Measurements from ENCODE around the gene SLIT1.
A peak's percentile ranks its signal among the peaks of the same experiment; 100 is the strongest.
"Not testable (repeated sequence)": the region's sequence is repeated elsewhere in the genome, so short reads cannot be mapped to it uniquely, and the experiment has no call there.

The SLIT1 gene

DNA sequence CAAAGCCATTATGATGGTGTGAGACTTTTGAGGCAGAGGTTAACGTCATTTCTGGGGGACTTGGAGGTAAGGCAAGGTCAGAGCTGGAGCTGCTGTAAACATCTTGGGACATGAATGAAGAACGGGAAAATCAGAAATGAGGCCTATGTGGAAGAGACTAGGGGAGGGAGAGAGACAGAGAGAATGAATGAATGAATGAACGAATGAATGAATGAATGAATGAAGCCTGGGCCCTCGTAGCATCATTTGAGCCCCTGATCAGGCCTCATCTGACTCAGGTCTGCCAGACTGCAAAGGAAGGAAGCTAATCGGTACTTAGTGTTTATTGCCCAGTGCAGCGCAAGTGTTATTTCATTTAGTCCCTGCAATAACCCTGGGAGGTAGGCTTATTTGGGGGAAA, 79.6 kb downstream of the SLIT1 start:
- DNase-seq = no peak

DNA sequence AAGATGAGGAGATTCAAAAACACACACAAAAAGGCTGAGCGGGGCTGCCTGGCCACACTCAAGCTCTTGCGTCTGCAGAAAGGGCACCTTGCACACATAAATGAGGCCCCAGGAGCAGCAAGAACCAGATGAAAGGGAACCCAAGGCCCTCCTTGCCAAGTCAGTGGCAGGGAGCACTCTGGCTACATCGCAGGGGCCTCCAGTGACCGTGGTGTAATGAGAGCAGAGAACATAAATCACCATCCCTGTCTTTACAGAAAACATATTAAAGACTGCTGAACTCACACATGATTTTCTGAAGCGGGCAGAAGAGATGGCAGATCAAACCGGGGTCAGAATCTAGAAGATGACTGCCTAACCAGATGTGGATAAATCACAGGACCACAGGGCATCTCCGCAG, 80.5 kb downstream of the SLIT1 start:
- no peak for DNase-seq

DNA sequence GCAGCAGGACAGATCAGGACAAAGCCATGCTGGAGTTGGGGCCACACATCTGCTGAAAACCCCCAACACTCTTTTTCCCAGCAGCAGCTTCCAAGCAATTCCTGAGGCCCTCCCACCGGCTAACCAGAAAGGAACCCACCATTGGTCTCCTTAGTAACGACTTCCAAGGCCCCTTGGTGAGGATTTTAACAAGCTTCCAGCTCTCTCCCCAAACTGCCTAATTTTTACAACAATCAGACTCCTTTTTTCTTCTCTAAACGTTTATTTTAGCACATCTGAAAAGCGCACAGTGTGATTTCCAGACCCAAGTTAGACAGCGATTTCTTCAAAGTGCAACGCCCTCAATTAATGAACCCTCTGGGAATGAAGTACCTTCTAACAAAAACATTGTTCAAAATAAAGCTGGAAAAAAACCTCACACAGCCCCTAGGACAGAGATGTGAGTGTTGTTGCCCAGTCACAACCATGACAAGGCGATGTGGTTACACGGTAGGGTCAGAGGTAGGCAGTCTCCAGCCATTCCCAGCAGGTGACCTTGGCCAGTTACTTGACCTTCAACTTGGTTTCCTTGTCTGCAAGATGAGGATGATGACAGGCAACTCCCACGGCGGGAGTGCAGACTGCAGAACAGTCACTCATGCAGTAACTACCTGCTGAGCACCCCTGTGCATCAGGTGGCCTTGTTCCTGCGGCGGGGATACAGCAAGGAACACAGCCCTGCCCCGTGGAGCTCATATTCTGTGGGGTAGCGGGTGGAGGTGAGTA, 82.3 kb downstream of the SLIT1 start:
- no peak for DNase-seq

DNA sequence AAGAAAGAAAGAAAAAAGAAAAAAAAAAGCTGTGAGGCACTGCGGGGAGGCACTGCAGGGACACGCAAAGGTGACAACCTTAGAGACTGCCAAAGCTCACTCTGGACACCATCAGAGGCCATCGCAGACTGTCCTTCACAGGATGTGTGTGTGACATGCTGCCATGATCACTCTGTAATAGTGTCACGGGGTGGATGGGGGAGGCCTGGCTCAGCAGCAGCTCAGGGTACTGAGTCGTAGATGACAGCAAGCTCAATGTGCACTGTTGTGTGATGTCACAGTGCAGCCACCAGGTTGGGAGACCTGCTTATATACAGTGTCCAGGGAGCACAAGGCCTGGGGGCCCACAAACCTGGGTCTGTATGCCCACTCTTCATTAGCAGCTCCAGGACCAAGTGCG, 83.3 kb downstream of the SLIT1 start:
- DNase-seq = no peak

DNA sequence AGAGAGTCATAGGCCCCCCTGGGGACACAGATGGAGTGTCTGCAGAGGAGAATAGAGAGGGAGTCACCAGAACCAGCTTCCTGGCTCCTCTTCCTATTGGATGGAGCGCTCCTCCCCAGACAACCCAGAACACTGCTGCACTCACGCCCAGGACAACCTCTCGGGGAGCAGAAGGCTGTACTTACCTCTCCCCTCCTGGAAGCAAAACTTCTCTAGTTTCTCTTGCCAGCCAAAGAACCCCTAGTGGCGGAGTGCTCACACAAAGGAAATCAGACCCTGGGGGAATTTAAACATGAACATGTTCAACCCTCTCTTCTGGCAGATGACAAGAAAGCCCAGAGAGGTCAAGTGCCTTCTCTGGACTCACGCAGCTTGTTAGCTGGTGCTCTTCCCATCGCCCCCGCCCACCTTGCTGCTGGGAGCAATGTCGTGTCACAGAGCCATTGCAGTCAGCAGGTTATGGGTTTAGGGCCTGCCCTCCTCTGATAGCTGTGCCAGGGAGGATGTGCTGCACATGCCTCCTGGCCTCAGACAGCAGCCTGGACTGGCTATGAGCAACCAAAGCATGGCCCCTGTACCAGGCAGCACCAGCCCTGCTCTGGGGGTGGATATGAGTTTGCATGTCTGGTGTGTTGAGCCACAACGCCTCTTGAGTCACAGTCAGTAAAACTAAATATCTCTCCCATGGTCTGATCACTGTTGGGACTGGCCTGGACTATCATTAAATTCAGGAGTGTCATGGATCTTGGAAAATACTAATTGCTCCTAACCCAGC, 84.4 kb downstream of the SLIT1 start:
- no peak for DNase-seq

DNA sequence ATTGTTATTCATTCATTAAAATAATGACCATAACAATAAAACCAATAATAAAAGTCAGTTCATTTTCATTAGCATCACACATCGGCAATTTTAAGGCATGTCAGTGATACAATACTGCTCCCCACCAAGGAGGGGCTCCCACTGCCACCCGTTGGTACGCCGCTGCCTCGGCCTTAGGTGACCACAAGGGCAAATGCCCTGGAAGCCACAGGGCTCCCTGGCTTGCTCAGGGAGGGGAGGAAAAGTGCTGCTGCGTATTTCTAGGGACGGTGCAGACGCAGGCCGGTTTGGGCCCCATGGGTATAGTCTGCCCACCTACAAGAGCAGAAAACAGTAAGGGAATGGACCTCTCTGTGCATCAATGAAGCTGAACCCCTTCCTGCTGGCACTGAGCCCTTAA, 85.1 kb downstream of the SLIT1 start:
- DNase-seq = no peak

DNA sequence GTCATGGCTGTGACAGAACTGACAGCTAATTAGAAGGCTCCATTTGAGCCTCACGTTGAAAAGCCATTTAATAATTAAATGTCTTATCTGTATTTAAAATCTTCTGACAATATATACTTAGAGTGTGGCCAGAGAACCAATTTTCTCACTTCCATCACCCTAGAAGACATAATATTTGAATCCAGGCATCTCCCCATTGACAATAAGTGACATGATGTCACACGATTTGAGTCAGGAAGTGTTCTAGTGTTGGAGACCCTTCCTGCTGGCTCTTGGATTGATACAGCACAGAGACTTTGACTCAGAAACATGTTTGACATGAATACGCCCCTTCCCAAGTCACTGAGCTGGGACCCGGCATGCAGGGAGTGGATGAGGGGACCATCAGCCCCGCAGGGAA, 85.9 kb downstream of the SLIT1 start:
- no peak for DNase-seq

DNA sequence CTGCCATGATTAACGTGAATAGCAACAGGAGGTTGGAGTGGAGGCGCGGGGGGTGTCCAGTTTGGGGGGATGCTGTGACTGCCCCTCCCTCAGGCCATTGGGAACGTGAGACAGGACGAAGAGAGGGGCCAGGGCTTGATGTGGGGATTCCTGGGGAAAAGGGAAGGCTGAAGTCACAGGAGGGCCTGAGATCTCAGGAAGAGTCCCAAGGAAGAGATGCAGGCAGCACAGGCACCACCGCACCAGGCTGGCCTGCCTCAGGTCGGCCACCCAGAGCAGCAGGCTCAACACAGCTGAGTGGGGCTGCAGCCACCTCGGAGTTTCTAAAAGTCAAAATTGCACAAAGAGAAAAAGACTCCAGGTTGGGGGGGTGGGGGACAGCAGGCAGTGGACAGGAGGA, 86.7 kb downstream of the SLIT1 start:
- no peak for DNase-seq

DNA sequence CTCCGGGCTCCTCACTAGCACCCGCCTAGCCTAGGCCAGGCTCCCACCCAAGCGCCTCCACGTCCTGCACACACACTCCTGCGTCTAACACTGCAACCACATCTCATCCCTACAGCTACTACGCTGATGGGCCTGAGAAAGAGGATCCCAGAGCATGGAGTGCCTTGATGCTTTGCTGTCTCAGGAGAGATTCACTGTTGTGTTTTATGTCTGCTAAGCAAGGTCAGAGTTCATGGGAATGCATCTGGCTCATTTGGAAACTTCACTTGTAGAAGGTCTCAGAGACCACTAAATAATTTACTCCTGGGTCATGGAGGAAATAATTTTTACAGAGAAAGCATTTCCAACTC, 88.7 kb downstream of the SLIT1 start:
- no peak for DNase-seq

DNA sequence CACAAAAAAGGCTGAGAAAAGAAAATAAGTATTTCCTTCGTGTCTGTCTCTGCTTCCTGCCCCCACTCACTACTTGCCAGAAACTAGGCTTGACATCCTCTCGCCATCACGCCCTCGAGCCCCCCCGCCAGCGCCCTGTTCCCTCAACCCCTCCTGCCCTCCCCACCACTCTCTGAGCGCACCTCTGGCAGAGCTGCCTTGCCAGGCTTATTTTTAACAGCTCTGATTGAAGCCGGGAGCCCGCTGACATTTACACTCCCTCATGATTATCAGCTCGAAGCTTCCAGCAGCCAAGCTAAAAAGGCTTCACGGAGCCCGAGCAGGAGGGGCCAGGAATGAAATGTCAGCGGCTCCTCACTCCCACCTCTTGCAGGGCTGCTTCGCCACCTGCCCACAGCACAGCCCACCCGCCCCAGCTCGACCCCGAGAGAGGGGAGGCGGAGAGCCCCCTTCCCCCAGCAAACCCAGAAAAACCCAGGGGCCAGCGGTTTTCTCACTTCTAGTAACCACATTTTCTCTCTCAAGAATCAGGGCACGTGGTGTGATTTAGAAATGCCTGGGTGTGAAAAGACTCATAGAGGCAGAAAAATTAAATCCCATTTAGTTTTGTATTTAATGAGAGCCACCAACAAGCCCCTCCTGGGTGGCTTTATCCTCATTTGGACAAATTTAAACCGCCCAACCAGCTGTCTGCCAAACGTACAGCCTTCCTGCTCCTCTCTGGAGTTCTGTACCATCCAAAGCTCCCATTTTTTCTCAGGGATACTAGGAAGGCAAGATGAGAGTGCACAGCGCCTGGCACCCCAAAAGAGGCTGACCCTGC, 89.3 kb downstream of the SLIT1 start:
- DNase-seq = no peak

DNA sequence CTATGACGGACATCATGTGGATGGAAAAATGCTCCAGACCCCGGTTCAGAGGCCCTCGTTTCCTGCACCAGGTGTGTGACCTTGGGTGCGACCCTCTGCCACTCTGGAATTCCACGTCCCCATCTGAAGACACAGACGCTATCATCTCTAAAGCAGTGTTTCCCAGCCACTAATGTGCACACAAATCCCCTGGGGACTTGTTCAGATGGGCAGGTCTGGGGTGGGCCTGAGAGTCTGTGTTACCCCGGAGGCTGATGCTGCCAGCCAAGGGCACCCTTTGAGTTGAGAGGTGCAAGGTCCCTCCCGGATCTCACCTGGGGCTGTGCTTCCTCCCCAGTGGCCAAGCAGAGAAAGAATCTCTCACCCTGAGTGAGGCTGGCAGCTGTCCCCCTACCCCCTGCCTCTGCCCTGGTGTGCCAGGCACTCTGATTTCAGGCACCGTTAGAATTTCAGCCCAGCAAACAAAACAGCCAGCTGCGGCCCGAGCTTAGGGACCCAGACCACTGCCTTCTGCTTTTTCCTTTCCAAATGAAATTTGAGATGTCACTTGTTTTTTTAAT, 90.0 kb downstream of the SLIT1 start:
- no peak for DNase-seq

DNA sequence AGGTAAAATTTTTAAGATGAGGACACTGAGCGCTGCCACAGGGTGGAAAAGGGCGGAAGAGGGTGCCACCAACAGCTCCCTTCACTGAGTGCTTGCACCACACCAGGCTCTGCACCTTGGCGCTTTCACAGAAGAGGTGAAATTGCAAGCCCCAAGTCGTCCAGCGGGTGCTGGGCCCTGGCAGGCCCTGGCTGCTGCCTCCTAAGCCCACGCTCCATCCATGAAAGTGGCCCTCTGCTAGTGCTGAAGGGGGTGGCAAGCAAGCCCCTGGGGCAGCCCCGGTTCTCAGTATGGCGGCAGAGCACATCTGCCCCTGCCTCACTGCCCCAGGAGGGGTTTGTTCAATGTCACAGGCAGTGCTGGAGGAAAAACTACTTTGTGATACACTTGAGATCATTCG, 95.1 kb downstream of the SLIT1 start:
- no peak for DNase-seq

DNA sequence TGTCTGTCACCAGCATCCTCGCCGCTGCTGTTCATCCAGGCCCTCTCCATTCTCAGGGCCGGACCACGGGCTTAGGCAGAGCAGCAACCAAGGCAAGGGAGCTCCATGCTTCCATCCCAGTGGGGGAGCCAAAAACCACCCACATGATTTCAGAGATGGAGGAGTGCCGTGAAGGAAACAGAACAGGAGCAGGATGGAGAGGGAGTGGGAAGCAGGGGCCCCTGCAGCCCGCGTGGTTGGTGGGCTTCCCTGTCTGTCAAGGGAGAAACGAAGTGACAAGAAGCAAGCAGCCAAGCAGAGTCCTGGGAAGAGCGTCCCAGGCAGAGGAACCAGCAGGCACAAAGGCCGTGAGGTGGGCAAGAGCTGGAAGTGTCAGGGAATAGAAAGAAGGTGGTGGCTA, 95.7 kb downstream of the SLIT1 start:
- no peak for DNase-seq

DNA sequence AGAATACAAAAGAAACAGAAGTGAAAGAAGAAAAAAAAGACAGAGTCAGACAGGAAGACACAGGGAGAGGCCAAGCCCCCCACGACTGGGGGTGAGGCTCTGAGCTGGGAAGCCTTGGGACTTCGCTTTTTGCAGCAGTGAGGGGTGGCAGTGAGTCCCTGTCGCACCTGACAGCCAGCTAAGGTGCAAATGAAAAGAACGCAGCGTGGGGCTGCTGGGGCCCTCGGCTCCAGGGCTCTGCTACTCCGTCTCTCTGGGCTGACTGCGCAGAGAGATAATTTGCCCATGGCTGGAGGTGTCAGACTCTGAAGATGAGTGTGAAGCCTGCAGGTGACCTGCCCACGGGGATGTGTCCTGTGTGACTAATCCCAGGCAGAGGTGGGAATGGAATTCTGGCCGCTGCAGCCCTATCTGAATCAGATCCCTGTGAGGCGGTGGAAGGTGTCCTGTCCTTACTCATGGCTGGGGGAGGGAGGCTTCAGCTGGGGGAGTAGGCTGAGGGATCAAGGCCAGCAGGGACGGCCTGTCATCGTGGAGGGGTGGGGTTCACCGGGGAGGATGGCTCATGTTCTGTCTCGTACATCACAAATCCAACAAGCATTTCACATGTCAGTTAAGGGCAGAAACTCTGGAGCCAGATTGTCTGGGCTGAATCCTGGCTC, 96.4 kb downstream of the SLIT1 start:
- DNase-seq = no peak

DNA sequence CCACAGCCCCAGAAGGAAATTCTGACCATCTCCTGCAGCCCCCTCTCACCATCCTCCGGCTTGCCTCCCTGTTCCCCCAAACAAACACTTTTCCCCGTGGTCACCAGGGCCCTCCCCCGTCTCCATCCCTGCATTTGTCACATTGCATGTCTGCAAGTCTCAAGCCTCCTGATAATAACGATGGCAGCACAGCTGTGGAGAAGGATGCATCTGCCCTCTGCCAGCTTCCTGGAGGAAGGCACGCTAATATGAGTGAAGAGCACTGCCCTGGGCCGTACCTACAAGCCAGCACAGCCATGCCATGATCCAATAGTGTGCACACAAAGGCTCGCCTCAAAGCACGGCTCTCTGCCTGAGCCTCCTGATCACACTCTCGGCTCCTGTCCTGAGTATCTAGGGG, 98.5 kb downstream of the SLIT1 start:
- no peak for DNase-seq

DNA sequence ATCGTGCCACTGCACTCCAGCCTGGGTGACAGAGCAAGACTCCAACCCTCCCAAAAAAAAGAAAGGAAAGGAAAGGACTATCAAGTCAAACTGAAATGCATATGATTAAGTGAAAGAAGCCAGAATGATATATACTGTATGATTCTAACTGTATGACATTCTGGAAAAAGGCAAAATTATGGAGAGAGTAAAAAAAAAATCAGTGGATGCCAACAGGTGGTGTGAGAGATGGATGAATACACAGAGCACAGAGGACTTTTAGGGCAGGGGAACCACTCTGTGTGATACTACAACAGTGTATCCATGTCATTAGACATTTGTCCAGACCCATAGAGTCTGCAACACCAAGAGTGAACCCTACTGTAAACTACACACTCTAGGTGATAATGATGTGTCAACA, 99.2 kb downstream of the SLIT1 start:
- DNase-seq = no peak

DNA sequence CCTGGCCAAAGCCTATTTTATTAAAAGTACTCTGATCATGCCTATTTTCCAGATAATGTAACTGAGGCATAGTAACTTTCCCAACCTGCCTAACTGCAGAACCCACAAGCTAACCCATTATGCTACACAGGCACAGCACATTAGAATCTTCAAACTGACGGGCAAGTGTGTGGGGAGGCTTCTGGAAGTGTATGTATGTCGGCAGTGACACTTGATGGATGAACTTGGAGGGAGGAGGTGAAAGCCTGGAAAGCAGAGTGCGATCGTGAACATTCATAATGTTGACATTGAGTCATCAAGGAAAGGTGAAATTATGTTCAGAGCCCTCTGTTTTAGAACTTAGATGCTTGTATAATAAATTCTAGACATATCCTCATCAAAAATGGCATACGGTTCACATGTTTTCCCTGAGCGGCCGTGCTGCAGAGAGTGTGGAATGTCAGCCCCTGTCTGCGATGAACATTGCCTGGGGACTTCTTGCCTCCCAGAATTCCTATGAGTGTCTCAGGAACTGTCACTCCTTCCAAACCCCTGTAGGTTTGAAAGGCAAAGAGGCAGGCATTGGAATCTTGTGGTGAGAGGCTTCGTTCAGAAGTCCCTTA, 102.4 kb downstream of the SLIT1 start:
- no peak for DNase-seq

DNA sequence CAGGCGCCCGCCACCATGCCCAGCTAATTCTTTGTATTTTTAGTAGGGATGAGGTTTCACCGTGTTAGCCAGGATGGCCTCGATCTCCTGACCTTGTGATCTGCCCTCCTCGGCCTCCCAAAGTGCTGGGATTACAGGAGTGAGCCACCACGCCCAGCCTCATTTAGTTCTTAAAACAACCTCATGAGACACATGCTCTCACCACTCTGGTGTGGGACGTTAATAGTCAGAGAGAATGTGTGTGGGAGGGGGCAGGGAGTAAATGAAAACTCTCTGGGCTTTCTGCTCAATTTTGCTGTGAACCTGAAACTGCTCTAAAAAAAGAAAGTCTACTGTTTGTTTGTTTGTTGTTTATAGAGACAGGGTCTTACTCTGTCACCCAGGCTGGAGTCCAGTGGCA, 103.2 kb downstream of the SLIT1 start:
- DNase-seq = not testable (repeated sequence)

DNA sequence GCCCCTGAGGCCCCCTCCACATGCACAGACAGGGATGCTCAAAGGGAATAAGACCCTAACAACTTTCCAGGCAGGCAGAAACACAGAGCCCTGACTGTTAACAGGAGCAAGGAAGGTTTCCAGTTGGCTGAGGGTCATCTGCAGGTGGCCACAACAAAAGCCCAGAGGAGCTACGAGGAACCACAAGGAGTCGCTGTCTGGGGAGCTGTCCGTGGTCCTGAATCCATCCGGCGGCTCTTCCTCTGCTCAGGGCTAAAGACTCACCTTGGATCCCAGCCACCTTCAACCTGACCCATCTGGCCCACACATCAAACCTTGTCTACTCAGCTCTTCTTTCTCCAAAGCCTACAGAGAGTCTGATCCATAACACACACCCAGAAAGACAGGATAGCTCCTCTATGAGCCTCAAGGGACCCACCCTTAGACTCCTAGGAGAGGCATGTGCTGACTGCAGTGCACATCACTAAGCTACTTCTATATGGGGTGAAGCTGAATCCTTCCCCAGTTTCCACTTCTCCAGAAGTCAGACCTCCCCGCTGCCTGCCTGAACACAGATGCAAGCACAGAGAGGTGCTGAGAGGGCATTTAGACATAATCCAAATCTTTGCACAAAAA, 104.0 kb downstream of the SLIT1 start:
- peak; percentile 61 for DNase-seq

DNA sequence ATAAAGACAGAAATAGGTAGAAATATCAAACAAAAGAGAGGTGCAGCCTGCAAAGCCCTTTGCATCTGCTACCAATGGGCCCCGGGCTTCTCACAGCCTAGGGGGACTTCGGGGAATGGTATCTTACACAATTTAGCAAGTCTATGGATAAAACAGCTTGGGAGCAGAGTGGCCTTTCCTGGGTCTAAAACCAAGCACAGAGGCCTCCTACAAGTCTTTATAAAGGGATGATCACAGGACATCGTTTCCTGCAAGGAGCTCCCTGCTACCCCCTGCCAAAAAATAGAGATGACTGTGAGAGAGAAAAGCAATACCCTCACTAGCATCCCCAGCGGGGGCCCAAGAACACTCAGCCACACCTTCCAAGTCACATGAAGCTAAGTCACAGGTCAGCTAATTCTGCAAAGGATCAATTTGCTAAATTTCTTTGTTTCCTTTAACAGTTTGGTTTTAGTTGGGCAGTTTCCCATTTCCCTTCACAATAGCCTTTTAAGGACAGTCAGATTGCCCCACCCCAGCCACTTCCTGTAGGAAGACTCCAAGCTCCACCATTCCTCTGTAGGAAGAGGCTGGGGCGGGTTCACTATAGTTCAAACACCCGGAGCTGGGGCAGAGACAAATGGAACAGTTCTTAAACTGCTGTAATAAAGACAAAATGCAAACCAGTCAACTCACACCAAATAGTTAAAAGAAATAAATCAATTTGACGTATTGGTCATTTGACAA, 105.5 kb downstream of the SLIT1 start:
- DNase-seq = no peak

DNA sequence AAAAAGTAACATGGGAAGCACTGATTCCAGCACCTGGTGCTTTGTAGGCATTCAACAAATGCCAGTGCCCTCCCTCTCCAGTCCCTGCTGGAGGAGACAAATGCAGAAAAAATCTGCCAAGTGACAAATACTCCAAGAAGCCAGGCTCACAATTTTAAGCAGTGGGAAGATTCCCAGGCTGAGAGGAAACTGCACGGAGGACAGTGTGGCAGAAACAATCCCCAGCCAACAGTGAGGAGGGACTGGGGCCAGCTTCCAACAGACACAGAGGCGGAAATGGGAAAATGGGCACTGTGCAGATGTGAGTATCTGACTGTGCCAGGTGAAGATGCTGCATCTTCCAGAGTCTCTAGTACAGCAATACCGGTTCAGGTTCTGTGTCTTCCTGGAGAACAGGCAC, 106.3 kb downstream of the SLIT1 start:
- DNase-seq = no peak
